ENCODE results near the gene ARMH3.
"Not testable (repeated sequence)": the region's sequence is repeated elsewhere in the genome, so short reads cannot be mapped to it uniquely, and the experiment has no call there.

ARMH3 gene

DNA sequence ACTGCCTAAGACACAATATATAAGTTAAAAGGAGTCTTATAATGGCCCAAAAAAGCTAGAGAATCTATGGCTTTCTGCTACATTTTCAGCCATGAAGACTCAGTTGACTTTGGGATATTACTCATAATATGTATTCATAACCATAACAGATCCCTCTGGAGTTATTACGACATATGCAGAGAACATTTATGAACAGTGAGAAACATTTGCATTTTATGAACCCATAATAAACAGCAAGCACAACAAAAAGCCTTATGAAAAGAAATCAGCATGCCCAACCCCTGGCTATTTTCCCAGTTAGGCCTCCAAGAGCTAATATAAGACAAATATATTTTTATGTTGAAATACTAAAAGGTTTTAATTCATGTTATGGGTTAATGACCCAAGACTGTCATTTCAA, 52.4 kb downstream of the ARMH3 start:
- Histone ChIP-seq H3K27me3 (ENCODE audit: insufficient read depth, low read length) (no peaks in the 10 kb centered on the region), H3K9ac (ENCODE audit: low read depth, low read length) (no peak overlapping the region), H3K4me3 (ENCODE audit: low read length) (no peak overlapping the region), H3K27ac (ENCODE audit: low read length) (no peak overlapping the region), H3K9me3 (ENCODE audit: insufficient read depth, low read depth, low read length) (no peaks in the 10 kb centered on the region), H3K36me3 (ENCODE audit: insufficient read depth, low read depth, low read length) (peaks cover 53% of the 10 kb centered on the region), H3K4me1 (ENCODE audit: insufficient read depth, low read length) (no peaks in the 10 kb centered on the region)

DNA sequence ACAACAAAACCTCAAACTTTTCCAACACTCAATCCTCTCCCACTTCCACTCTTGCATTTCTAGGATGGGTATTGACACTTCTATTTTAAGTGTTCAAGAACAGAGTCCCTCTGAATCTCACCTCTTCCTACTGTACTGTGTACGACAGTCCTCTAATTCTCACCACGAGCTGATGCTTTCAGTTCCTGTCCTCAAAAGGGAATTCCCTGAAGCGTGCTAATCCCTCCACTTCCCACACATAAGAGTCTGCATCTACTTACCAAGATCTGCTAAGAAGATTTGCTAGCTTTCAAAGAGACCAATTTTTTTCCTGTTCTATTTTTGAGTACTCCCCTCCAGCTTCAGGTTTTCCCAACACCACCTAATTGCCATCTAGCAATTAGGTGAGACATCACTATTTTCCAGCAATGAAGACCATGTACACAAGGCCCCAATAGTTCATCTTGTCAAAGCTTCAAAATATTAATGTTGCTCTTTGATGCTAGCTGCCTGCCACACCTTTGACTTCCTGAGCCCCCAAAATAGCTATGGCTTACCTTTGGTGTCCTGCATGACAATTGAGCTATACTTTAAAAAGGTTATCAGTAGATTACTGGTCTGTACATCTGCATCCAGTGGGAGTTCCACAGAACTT, 54.4 kb downstream of the ARMH3 start:
- no peak overlapping the region for H3K4me3 ChIP-seq (ENCODE audit: low read length)
- H3K9me3 ChIP-seq (ENCODE audit: insufficient read depth, low read depth, low read length) = no peaks in the 10 kb centered on the region
- no peaks in the 10 kb centered on the region for H3K4me1 ChIP-seq (ENCODE audit: insufficient read depth, low read length)
- no peak overlapping the region for H3K27ac ChIP-seq (ENCODE audit: low read length)
- peaks cover 51% of the 10 kb centered on the region for H3K36me3 ChIP-seq (ENCODE audit: insufficient read depth, low read depth, low read length)
- H3K9ac ChIP-seq (ENCODE audit: low read depth, low read length) = no peak overlapping the region
- no peaks in the 10 kb centered on the region for H3K27me3 ChIP-seq (ENCODE audit: insufficient read depth, low read length)

DNA sequence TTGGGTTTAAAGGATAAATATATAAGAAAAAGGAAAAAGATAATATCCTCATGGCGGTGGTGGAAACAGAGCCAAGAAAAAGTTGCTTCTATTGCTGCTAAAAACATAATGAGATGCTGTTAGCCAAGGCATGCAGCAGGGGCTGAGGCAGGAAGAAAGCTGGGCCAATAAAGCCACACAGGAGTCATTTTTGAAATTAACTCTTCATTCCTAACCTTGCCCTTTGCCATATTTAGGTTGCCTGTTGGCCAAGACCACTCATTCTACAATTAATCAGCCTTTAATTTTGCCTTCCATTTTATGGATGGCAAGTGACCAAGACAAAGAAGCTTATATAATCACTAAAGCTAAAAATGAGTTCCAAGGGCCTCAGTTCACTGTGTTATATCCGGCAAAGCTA, 58.2 kb downstream of the ARMH3 start:
- peaks cover 46% of the 10 kb centered on the region for H3K36me3 ChIP-seq (ENCODE audit: insufficient read depth, low read depth, low read length)

DNA sequence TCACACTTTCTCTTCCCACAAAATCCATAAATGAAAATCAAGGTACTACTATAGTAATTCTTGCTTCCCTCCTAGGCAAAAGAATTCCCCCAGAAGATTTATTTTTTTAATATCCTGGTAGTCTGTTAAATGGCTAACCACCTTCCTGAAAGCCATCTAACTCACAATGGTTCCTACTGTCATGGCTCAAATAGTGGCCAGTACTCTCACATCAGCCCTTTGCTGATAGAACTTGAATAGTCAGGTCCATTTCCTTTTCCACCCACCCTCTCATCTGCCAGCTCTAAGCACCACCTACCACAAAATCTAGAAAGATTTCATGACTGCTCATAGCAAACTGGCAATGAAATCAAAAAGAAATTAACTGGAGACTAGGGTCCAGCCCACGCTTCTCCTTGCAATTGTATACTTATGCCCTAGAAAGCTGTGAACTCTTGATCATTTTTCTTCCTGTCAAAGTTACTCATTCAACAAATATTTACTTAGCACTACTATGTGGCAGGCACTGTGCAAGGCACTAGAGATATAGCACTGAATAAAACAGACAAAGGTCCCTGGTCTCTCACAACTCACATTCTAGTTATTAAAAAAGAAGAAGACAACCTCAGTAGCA, 60.4 kb downstream of the ARMH3 start:
- Histone ChIP-seq H3K27me3 (ENCODE audit: insufficient read depth, low read length) (no peaks in the 10 kb centered on the region), H3K9ac (ENCODE audit: low read depth, low read length) (no peak overlapping the region), H3K4me3 (ENCODE audit: low read length) (no peak overlapping the region), H3K9me3 (ENCODE audit: insufficient read depth, low read depth, low read length) (no peaks in the 10 kb centered on the region), H3K27ac (ENCODE audit: low read length) (no peak overlapping the region), H3K36me3 (ENCODE audit: insufficient read depth, low read depth, low read length) (peaks cover 49% of the 10 kb centered on the region), H3K4me1 (ENCODE audit: insufficient read depth, low read length) (no peaks in the 10 kb centered on the region)

More for the DNA sequence above, 58.2 kb downstream of the ARMH3 start:
- Histone ChIP-seq H3K9me3 (ENCODE audit: insufficient read depth, low read depth, low read length) (no peaks in the 10 kb centered on the region), H3K4me3 (ENCODE audit: low read length) (no peak overlapping the region), H3K9ac (ENCODE audit: low read depth, low read length) (no peak overlapping the region), H3K27me3 (ENCODE audit: insufficient read depth, low read length) (no peaks in the 10 kb centered on the region), H3K27ac (ENCODE audit: low read length) (no peak overlapping the region), H3K4me1 (ENCODE audit: insufficient read depth, low read length) (no peaks in the 10 kb centered on the region)

DNA sequence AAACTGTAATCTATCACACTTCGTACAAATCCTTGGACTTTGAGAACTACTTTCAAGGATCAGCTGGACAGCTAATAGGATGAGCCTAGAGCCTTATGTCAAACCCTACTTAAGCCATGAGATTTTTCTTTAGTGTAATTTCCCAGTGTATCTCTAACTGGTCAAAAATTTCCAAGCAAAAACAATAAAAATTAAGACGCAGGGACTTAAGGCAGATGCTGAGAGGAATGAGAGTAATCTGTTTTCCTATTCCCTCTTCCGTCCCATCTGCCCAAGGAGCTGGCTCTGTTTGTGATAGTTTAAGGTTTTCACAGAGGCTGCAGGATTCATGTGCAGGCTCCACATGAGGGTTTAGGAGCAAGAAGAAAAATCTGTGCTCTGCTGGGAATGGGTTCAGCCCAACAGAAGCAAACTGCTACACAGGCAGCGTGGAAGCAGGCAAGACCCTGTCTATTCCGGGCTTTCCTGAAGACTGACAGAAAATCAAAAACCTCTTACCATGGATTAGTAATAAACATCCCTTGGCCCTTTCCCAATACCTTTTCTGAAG, 62.2 kb downstream of the ARMH3 start:
- no peaks in the 10 kb centered on the region for H3K4me1 ChIP-seq (ENCODE audit: insufficient read depth, low read length)
- H3K36me3 ChIP-seq (ENCODE audit: insufficient read depth, low read depth, low read length) = peaks cover 55% of the 10 kb centered on the region
- H3K27ac ChIP-seq (ENCODE audit: low read length) = no peak overlapping the region
- no peaks in the 10 kb centered on the region for H3K9me3 ChIP-seq (ENCODE audit: insufficient read depth, low read depth, low read length)
- no peaks in the 10 kb centered on the region for H3K27me3 ChIP-seq (ENCODE audit: insufficient read depth, low read length)
- H3K4me3 ChIP-seq (ENCODE audit: low read length) = no peak overlapping the region
- H3K9ac ChIP-seq (ENCODE audit: low read depth, low read length) = no peak overlapping the region

DNA sequence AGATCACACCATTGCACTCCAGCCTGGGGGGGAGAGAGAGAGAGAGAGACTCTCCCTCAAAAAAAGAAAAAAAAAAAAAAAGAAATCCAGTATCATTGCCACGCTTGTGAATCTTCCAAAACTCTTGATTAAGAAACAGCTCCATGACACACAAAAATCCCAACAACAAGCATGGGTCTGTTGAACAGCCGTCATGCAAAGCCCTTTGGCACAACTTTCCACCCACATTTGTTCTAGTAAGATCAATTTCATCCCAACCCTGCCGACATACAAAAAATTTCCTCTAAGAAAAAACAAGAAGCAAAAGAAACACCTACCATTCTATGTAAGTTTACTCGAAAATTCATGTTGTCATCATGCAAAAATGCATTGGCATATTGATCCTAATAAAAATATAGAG, 62.8 kb downstream of the ARMH3 start:
- Histone ChIP-seq H3K27ac (ENCODE audit: low read length) (no peak overlapping the region), H3K9ac (ENCODE audit: low read depth, low read length) (no peak overlapping the region), H3K9me3 (ENCODE audit: insufficient read depth, low read depth, low read length) (no peaks in the 10 kb centered on the region), H3K27me3 (ENCODE audit: insufficient read depth, low read length) (no peaks in the 10 kb centered on the region), H3K4me3 (ENCODE audit: low read length) (no peak overlapping the region), H3K4me1 (ENCODE audit: insufficient read depth, low read length) (no peaks in the 10 kb centered on the region), H3K36me3 (ENCODE audit: insufficient read depth, low read depth, low read length) (peaks cover 60% of the 10 kb centered on the region)

DNA sequence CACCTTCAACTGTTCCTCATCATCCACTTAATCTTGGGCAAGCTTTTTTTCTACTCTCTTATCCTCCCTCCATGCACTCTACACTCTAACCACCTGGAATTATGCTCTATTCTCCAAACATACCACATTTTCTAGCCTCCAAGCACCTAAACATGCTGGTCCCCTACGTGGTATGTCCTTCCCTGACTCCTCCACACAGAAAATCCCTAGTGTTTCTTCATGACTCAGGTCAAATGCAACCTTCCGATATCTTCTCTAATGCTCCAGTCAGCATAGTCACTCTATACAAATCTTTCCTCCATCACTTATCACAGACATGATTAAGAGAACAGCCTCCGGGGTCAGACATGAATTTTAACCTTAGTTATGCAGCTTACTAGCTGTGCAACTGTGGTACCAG, 68.8 kb downstream of the ARMH3 start:
- no peaks in the 10 kb centered on the region for H3K27me3 ChIP-seq (ENCODE audit: insufficient read depth, low read length)
- H3K4me1 ChIP-seq (ENCODE audit: insufficient read depth, low read length) = no peaks in the 10 kb centered on the region
- no peak overlapping the region for H3K4me3 ChIP-seq (ENCODE audit: low read length)
- no peak overlapping the region for H3K9ac ChIP-seq (ENCODE audit: low read depth, low read length)
- H3K9me3 ChIP-seq (ENCODE audit: insufficient read depth, low read depth, low read length) = no peaks in the 10 kb centered on the region
- no peak overlapping the region for H3K27ac ChIP-seq (ENCODE audit: low read length)
- H3K36me3 ChIP-seq (ENCODE audit: insufficient read depth, low read depth, low read length) = peaks cover 56% of the 10 kb centered on the region

DNA sequence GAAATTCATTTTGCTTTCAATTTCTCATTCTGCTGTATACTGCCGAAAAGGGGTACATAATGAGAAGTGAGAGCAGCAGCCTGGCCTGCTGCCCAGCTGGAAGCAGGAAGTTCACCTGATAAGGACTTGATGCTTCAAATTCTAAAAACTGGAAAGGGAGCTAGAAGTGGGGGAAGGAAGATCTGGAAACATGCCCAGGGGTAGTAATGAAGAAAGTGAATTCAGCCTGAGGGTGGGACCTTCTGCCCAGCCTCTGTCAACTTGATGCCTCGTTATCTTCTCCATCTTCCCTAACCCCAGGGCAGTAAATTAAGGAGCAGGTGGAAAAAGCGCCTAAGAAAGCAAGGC, 69.4 kb downstream of the ARMH3 start:
- Histone ChIP-seq H3K4me1 (ENCODE audit: insufficient read depth, low read length) (no peaks in the 10 kb centered on the region), H3K4me3 (ENCODE audit: low read length) (no peak overlapping the region), H3K9ac (ENCODE audit: low read depth, low read length) (no peak overlapping the region), H3K27me3 (ENCODE audit: insufficient read depth, low read length) (no peaks in the 10 kb centered on the region), H3K27ac (ENCODE audit: low read length) (no peak overlapping the region), H3K9me3 (ENCODE audit: insufficient read depth, low read depth, low read length) (no peaks in the 10 kb centered on the region), H3K36me3 (ENCODE audit: insufficient read depth, low read depth, low read length) (peaks cover 51% of the 10 kb centered on the region)

DNA sequence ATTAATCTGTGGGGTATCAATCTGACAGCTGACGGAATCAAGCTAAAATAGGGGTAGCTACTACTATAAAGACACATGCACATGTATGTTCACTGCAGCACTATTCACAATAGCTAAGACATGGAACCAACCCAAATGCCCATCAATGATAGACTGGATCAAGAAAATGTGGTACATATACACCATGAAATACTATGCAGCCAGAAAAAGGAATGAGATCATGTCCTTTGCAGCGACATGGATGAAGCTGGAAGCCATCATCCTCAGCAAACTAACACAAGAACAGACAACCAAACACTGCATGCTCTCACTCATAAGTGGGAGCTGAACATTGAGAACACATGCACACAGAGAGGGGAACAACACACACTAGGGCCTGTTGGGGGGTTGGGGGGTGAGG, 75.3 kb downstream of the ARMH3 start:
- not testable (repeated sequence) for H3K27ac ChIP-seq (ENCODE audit: low read length); H3K36me3 ChIP-seq (ENCODE audit: insufficient read depth, low read depth, low read length); H3K4me3 ChIP-seq (ENCODE audit: low read length); H3K9me3 ChIP-seq (ENCODE audit: insufficient read depth, low read depth, low read length); H3K9ac ChIP-seq (ENCODE audit: low read depth, low read length); H3K27me3 ChIP-seq (ENCODE audit: insufficient read depth, low read length); H3K4me1 ChIP-seq (ENCODE audit: insufficient read depth, low read length)

DNA sequence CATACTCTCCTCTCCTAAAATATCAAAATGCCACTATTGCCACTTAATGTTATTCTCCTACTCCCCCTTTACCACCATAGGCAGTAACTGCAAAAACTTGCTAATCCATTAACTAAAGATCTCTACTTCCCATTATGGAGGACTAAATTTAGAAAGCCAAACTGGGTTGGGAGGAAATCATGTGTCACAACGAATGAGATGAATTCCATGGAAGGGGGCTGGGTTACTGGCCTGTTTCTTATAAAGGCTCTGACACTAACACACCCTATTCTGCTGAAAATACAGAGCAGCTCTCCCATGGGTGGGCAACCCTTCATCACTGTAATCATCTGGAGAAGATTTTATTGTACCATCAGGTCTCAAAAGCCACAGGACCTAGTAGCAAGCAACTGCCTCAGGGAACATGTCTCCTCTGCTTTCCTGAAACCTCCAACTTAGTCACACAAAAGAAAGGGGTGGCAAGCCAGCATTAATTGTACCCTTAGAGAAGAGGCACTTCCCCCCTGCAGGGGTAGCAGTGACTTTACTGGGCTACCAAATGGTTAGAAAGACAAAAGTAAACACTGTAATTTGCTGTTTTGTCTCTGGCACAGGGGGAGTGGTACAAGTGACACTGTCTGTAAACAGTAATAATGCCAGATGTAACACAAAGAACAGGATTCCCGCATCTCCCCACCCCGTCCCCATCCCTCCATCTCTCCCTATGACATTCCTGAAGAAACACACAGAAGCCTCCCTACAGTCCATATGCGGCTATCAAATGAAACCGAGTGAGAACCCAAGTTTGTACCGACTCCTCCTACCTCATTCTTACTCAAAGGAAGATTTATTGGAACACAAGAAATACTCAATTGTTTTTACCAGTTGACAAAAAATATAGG, 81.6 kb downstream of the ARMH3 start:
- Histone ChIP-seq H3K36me3 (ENCODE audit: insufficient read depth, low read depth, low read length) (peaks cover 32% of the 10 kb centered on the region), H3K4me1 (ENCODE audit: insufficient read depth, low read length) (peaks cover 6% of the 10 kb centered on the region; the same call in 1 of the 2 replicates), H3K9ac (ENCODE audit: low read depth, low read length) (no peak overlapping the region), H3K9me3 (ENCODE audit: insufficient read depth, low read depth, low read length) (no peaks in the 10 kb centered on the region), H3K27me3 (ENCODE audit: insufficient read depth, low read length) (no peaks in the 10 kb centered on the region), H3K27ac (ENCODE audit: low read length) (no peak overlapping the region), H3K4me3 (ENCODE audit: low read length) (no peak overlapping the region)

DNA sequence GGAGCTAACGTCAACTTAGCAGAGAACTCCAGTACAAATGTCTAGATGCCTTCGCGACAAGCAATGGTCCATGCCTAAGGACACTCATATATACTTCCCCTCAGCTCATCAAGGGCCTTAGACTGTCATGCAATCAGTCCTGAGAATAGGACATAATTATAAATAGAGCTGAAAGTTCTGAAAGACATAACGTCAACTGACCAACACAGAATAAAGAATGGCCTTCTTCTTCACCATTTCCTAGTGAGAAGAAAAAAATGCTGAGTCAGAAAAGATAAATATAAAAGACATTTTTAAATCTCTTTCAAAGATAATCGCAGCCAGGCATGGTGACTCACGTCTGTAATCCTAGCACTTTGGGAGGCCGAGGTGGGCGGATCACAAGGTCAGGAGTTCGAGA, 83.2 kb downstream of the ARMH3 start:
- peaks cover 6% of the 10 kb centered on the region; the same call in 1 of the 2 replicates for H3K4me1 ChIP-seq (ENCODE audit: insufficient read depth, low read length)
- no peaks in the 10 kb centered on the region for H3K9me3 ChIP-seq (ENCODE audit: insufficient read depth, low read depth, low read length)
- H3K9ac ChIP-seq (ENCODE audit: low read depth, low read length) = no peak overlapping the region
- no peaks in the 10 kb centered on the region for H3K27me3 ChIP-seq (ENCODE audit: insufficient read depth, low read length)
- H3K27ac ChIP-seq (ENCODE audit: low read length) = no peak overlapping the region
- H3K36me3 ChIP-seq (ENCODE audit: insufficient read depth, low read depth, low read length) = peaks cover 32% of the 10 kb centered on the region
- H3K4me3 ChIP-seq (ENCODE audit: low read length) = no peak overlapping the region

All from iPS-20b (cell line).